ENCODE results near the gene HECW1.

GRCh38 chr7:43260980-43261878 is 148.8 kb downstream of the HECW1 start:
- TF ChIP-seq JUND (IDR thresholded peaks at IDR 0.05): no peak
- TF ChIP-seq MAX (IDR thresholded peaks at IDR 0.05): no peak
- TF ChIP-seq, protein P1, sequence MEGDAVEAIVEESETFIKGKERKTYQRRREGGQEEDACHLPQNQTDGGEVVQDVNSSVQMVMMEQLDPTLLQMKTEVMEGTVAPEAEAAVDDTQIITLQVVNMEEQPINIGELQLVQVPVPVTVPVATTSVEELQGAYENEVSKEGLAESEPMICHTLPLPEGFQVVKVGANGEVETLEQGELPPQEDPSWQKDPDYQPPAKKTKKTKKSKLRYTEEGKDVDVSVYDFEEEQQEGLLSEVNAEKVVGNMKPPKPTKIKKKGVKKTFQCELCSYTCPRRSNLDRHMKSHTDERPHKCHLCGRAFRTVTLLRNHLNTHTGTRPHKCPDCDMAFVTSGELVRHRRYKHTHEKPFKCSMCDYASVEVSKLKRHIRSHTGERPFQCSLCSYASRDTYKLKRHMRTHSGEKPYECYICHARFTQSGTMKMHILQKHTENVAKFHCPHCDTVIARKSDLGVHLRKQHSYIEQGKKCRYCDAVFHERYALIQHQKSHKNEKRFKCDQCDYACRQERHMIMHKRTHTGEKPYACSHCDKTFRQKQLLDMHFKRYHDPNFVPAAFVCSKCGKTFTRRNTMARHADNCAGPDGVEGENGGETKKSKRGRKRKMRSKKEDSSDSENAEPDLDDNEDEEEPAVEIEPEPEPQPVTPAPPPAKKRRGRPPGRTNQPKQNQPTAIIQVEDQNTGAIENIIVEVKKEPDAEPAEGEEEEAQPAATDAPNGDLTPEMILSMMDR (IDR thresholded peaks at IDR 0.05; ENCODE audit: low read depth, low read length, missing input control): peak; percentile 86
- TF ChIP-seq EGR1 (IDR thresholded peaks at IDR 0.05; ENCODE audit: low read depth in 2 of 2): no peak
- TF ChIP-seq YY1 (IDR thresholded peaks at IDR 0.05): no peak
- no peak for TF ChIP-seq GABPA (IDR thresholded peaks at IDR 0.05 in 1 of 2, conservative IDR thresholded peaks at IDR 0.05 in 1 of 2)
- no peak for TF ChIP-seq TAF1 (conservative IDR thresholded peaks at IDR 0.05)
- TF ChIP-seq HNF4A (conservative IDR thresholded peaks at IDR 0.05): peak in 1 of 2 donors; percentile 50
- TF ChIP-seq, protein P2, sequence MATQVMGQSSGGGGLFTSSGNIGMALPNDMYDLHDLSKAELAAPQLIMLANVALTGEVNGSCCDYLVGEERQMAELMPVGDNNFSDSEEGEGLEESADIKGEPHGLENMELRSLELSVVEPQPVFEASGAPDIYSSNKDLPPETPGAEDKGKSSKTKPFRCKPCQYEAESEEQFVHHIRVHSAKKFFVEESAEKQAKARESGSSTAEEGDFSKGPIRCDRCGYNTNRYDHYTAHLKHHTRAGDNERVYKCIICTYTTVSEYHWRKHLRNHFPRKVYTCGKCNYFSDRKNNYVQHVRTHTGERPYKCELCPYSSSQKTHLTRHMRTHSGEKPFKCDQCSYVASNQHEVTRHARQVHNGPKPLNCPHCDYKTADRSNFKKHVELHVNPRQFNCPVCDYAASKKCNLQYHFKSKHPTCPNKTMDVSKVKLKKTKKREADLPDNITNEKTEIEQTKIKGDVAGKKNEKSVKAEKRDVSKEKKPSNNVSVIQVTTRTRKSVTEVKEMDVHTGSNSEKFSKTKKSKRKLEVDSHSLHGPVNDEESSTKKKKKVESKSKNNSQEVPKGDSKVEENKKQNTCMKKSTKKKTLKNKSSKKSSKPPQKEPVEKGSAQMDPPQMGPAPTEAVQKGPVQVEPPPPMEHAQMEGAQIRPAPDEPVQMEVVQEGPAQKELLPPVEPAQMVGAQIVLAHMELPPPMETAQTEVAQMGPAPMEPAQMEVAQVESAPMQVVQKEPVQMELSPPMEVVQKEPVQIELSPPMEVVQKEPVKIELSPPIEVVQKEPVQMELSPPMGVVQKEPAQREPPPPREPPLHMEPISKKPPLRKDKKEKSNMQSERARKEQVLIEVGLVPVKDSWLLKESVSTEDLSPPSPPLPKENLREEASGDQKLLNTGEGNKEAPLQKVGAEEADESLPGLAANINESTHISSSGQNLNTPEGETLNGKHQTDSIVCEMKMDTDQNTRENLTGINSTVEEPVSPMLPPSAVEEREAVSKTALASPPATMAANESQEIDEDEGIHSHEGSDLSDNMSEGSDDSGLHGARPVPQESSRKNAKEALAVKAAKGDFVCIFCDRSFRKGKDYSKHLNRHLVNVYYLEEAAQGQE (IDR thresholded peaks at IDR 0.05): no peak
- no peak for TF ChIP-seq FOXA1 (IDR thresholded peaks at IDR 0.05)
- no peak for TF ChIP-seq SP1 (IDR thresholded peaks at IDR 0.05)
